B cell (primary cell): ENCODE data around the gene PLCZ1.

Experiments
- EZH2 ChIP-seq: IDR thresholded peaks from 2 replicates; pipeline ENCODE4 v1.6.1; 2012; ENCODE audit warnings: borderline replicate concordance, low read depth, mild to moderate bottlenecking, moderate library complexity, low read length; ENCODE audit not compliant: insufficient read depth, poor library complexity, severe bottlenecking
- TF ChIP-seq, protein P1 (sequence below): fragments of 200-600 bp; IDR thresholded peaks from one replicate; pipeline ENCODE4 v1.8.0; 2022; ENCODE audit warnings: antibody characterized with exemption, mild to moderate bottlenecking

- TF ChIP-seq, protein P1, sequence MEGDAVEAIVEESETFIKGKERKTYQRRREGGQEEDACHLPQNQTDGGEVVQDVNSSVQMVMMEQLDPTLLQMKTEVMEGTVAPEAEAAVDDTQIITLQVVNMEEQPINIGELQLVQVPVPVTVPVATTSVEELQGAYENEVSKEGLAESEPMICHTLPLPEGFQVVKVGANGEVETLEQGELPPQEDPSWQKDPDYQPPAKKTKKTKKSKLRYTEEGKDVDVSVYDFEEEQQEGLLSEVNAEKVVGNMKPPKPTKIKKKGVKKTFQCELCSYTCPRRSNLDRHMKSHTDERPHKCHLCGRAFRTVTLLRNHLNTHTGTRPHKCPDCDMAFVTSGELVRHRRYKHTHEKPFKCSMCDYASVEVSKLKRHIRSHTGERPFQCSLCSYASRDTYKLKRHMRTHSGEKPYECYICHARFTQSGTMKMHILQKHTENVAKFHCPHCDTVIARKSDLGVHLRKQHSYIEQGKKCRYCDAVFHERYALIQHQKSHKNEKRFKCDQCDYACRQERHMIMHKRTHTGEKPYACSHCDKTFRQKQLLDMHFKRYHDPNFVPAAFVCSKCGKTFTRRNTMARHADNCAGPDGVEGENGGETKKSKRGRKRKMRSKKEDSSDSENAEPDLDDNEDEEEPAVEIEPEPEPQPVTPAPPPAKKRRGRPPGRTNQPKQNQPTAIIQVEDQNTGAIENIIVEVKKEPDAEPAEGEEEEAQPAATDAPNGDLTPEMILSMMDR, result no peak
- no peak for TF ChIP-seq EZH2
These were observed 14.1 kb downstream of the PLCZ1 start for GRCh38 chr12:18723752-18724151.
